ENCODE measurements around the gene MVK. TPM values are rescaled to one million over a fixed set of nuclear protein-coding genes. Genes with fewer than 3 reads are reported as not detected.
A peak's percentile ranks its signal among the peaks of the same experiment; 100 is the strongest.

Gene MVK
- total RNA-seq, result 10 to 100 TPM in 2 of 4 donors, 1 to 10 TPM in 2; 7.1 to 12.0 (median 9.9) TPM

- ATAC-seq (ENCODE audit: low FRiP score), result peak; percentile 99
- peak; percentile 97 for DNase-seq (ENCODE audit: low spot score)
- no peak for TF ChIP-seq CTCF (IDR thresholded peaks at IDR 0.05)
Observed at GRCh38 chr12:109573029-109573913, at the start of gene MVK, which contains the start of gene MMAB. Gene MVK (plus strand): TSS chr12:109573794. CDS start chr12:109574823, 1,029 bp downstream. Gene MMAB (minus strand): TSS chr12:109573504. CDS start chr12:109573480, 24 bp downstream.

GRCh38 chr12:109524466-109525278 is 48.9 kb upstream of the MVK start:
- DNase-seq (ENCODE audit: low spot score), result no peak
- ATAC-seq (ENCODE audit: low FRiP score), result no peak
- TF ChIP-seq CTCF (IDR thresholded peaks at IDR 0.05), result no peak

- no peak for TF ChIP-seq CTCF (IDR thresholded peaks at IDR 0.05)
- DNase-seq (ENCODE audit: low spot score) (no peak), ATAC-seq (ENCODE audit: low FRiP score) (no peak)
Observed at GRCh38 chr12:109525279-109525585, 48.4 kb upstream of the MVK start.

GRCh38 chr12:109527489-109528123 is 46.0 kb upstream of the MVK start:
- TF ChIP-seq CTCF (IDR thresholded peaks at IDR 0.05), result no peak
- no peak for ATAC-seq (ENCODE audit: low FRiP score)
- DNase-seq (ENCODE audit: low spot score), result no peak

GRCh38 chr12:109529691-109530640 is 43.6 kb upstream of the MVK start:
- ATAC-seq (ENCODE audit: low FRiP score) (no peak), DNase-seq (ENCODE audit: low spot score) (no peak)
- no peak for TF ChIP-seq CTCF (IDR thresholded peaks at IDR 0.05)

- DNase-seq (ENCODE audit: low spot score) (no peak), ATAC-seq (ENCODE audit: low FRiP score) (no peak)
- TF ChIP-seq CTCF (IDR thresholded peaks at IDR 0.05), result no peak
Observed at GRCh38 chr12:109531411-109531810, 42.2 kb upstream of the MVK start.
